Measurements from ENCODE around the gene PPP1R3C. TPM values are rescaled to one million over a fixed set of nuclear protein-coding genes. Genes with fewer than 3 reads are reported as not detected.

PPP1R3C gene
- total RNA-seq, 3 donors from 2014 or later = 0.08 to 0.15 (median 0.11) TPM

DNA sequence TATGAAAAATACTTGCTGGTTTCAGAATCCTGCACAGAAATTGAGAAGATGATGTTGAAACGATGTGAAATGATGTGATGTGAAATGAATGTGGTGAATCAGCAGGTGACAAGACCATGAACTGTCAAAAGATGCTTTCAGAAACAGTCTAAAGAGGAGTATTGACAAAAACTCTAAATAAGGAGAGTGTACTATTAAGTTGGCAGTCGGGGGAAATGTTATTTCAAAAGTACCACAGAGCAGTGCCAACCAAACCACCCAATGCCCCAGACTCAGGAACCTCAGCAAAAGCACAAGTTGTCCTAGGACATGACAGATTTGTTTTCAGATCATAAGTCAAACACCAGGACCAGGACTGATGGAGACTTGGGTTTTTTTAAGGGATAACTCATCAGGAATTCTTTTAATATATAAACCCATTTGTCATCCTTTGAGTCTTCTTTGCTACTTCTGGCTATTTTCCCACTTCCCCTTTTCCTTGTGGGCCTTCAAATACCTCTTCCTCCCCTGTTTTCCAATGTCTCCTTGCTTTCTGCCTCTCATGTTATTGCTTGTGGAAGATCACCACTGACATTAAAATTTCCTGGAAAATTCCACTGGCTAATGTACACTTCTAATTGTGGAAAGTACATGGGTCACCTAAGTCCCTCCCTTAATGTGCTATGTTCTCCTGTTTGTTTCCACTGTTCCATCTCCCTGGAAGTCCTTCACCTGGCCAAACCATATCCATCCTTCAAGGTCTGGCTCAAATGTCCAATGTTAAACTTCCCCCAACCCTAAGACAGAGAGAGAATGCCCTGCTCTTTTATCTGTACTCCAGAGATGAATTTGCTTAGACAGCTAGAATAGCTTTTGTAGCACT is 10.2 kb upstream of the PPP1R3C start:
- Mint-ChIP-seq H3K36me3 (ENCODE audit: insufficient read depth) (no peaks in the 10 kb centered on the region), H3K9me3 (no peaks in the 10 kb centered on the region), H3K4me3 (no peak overlapping the region), H3K4me1 (ENCODE audit: low read depth) (no peaks in the 10 kb centered on the region), H3K27me3 (ENCODE audit: low read depth) (peaks cover 35% of the 10 kb centered on the region)
- no peak for DNase-seq
- no peak for ATAC-seq

DNA sequence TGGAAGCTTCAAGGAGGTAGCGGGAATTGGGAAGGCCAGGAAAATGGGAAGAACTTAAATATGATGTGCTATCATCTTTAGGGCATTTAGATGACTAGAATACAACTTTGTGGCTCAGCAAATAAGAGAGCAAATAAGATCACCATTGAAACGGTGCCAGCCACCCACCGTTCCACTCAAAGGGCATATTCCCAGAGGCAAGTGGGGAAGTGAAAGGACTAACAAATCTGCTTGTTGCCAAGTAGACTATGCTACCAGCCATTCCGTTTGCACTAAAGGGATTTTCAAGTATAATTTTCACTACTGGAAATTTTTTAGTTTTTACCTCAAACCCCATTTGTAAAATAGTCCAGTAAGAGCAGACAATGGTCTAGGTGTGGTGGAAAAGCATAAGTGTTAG is 4.0 kb upstream of the PPP1R3C start:
- DNase-seq = no peak
- H3K9me3 Mint-ChIP-seq = no peaks in the 10 kb centered on the region
- peaks cover 42% of the 10 kb centered on the region for H3K27me3 Mint-ChIP-seq (ENCODE audit: low read depth)
- H3K4me3 Mint-ChIP-seq = no peak overlapping the region
- H3K4me1 Mint-ChIP-seq (ENCODE audit: low read depth) = peaks cover 4% of the 10 kb centered on the region
- H3K36me3 Mint-ChIP-seq (ENCODE audit: insufficient read depth) = no peaks in the 10 kb centered on the region
- no peak for ATAC-seq

DNA sequence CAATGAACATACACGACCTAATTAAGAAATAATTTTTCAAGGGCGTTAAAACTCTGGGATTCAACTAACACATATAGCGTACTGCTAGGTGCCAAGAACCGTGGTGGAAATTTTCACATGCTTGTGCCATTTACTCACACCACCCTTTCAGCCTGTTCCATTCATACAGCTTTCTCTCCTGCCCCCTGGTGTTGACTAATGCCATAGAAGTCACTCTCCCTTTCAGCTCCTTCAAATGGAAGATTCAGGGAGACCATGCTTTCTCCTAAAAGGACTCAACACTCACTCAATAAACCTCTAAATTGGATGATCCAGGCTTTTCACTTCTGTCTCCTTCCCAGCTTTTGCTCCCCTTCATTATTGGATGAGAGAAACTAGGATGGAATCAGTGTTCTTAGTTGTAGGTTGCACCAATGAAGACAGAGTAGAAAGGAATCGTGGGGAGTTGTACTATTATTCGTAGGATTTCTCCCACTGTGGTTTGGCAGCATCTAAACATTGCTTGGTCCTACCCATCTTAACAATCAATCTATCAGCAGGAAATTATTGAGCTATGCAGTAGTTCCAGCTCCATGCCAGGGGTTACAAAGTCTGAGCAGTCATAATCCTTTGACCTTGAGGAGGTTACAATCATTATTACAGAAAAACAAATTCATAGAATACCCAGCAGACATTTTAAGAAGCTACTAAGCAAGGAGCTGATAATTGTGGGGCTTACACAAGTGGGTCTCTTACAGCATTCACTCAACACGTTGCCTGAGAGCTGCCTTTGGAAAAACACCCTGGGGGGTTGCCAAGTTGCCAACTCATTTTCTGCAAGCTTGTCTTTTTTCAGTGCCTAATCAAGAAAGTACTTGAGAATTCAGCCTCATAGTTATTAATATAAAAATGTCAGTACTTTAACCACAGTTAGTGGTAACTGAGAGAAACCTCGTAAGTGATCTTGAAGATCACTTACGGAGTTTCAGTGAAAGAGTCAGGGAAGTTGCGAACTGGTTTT is 2.8 kb upstream of the PPP1R3C start:
- Mint-ChIP-seq H3K36me3 (ENCODE audit: insufficient read depth) (no peaks in the 10 kb centered on the region), H3K27me3 (ENCODE audit: low read depth) (peaks cover 49% of the 10 kb centered on the region), H3K4me1 (ENCODE audit: low read depth) (peaks cover 4% of the 10 kb centered on the region), H3K4me3 (no peak overlapping the region), H3K9me3 (no peaks in the 10 kb centered on the region)
- ATAC-seq = peak; percentile 38 to 49
- peak; percentile 20 for DNase-seq

DNA sequence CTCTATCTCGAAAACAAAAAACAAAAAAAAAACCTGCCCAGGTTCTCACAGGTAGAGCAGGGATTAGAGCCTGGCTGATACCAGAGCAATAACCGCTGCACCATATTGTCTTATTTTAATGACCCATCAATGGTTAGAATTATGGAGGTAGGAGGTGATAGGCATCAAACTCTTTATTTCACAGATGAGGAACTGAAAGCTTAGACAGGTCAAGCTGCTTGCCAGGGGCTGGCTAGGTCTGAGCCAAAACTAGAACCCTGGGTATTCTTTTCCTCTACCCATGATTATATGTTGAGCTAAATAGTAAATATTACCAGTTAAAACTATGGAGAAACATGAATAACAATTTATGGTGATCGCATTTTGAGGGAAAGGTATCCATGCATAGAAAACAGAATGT is 2.0 kb upstream of the PPP1R3C start:
- Mint-ChIP-seq H3K36me3 (ENCODE audit: insufficient read depth) (no peaks in the 10 kb centered on the region), H3K27me3 (ENCODE audit: low read depth) (peaks cover 56% of the 10 kb centered on the region), H3K9me3 (no peaks in the 10 kb centered on the region), H3K4me1 (ENCODE audit: low read depth) (peaks cover 4% of the 10 kb centered on the region), H3K4me3 (no peak overlapping the region)
- no peak for ATAC-seq
- DNase-seq = no peak

DNA sequence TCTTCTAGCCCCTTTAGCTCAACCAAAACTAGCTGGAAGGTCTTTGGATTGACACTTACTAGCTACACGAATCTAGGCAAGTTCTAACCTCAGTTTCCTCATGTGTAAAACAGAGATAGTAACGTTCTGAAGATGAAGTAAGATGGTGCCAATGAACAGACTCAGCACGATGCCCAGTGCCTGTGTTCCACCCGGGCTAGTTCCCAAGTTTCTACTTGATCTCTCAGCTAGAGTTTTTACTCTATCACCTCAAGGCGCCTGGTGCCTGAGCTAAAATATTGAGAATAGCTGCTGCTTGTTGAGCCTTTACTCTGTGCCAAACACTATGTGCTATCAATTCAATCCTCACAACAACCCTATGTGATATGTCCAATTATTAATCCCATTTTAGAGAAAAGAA is 1.4 kb upstream of the PPP1R3C start:
- ATAC-seq = no peak
- Mint-ChIP-seq H3K4me1 (ENCODE audit: low read depth) (peaks cover 4% of the 10 kb centered on the region), H3K9me3 (no peaks in the 10 kb centered on the region), H3K36me3 (ENCODE audit: insufficient read depth) (no peaks in the 10 kb centered on the region), H3K4me3 (no peak overlapping the region), H3K27me3 (ENCODE audit: low read depth) (peaks cover 62% of the 10 kb centered on the region)
- DNase-seq = no peak

DNA sequence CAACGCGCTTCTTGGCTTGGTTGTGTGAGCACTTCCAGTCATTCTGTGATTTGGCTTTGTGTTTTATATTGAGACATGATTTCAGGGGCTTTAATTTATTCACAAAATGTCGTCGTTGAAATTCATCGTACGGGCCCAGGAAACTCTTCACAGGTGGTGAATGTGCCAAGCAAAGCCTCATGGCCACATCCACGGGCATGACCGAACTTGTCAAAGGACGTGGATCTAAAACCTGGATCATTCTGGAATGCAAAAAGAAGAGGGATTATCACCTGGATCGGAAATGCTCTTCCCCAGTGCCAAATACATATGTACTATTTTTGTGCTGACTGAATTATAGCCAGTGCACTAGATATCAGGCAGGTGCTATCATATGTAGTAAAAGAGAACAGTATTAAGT is 2.2 kb downstream of the PPP1R3C start:
- H3K9me3 Mint-ChIP-seq = no peaks in the 10 kb centered on the region
- H3K27me3 Mint-ChIP-seq (ENCODE audit: low read depth) = peaks cover 56% of the 10 kb centered on the region
- no peak overlapping the region for H3K4me3 Mint-ChIP-seq
- H3K4me1 Mint-ChIP-seq (ENCODE audit: low read depth) = peaks cover 4% of the 10 kb centered on the region
- no peak for ATAC-seq
- H3K36me3 Mint-ChIP-seq (ENCODE audit: insufficient read depth) = no peaks in the 10 kb centered on the region
- DNase-seq = no peak

DNA sequence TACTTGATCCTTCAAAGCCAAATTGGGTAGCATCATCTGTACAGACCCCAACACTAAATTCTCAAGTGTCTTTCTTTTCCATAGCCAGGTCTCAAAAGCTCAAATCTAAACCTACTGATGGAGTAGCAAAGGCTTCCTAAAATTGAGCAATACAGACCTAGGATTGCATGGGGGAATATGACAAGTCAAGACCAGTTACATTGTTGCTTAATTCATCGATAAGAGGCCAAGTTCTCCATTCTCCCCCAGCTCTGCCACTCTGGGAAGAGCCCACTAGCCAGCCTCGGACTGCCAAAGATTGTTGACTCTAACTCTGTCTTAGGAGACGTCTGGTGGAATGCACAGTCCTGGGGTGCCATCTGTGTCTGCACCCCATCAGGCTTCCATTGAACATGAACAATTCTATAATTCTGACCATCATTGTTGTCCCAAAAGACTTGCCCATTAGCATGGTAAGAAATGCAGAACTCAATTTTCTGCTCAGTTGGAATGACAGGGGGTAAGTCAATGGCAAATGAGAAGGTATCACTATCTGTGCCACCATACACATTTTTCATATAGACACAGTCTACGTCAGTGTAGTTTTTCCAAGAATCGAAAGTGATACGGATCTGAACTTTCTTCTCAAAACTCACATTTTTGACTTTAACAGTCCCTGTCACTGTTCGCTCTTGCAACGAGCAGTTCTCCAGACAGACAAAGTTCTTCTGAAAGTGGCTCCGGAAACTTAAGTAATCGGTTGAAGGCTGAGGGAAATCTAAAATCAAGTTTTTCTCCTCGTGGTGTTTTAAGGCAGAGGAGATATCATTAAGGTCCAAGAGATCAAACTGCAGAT is 2.9 kb downstream of the PPP1R3C start:
- H3K36me3 Mint-ChIP-seq (ENCODE audit: insufficient read depth) = no peaks in the 10 kb centered on the region
- ATAC-seq (no peak), DNase-seq (no peak)
- no peaks in the 10 kb centered on the region for H3K9me3 Mint-ChIP-seq
- H3K4me1 Mint-ChIP-seq (ENCODE audit: low read depth) = peaks cover 4% of the 10 kb centered on the region
- no peak overlapping the region for H3K4me3 Mint-ChIP-seq
- peaks cover 50% of the 10 kb centered on the region for H3K27me3 Mint-ChIP-seq (ENCODE audit: low read depth)

DNA sequence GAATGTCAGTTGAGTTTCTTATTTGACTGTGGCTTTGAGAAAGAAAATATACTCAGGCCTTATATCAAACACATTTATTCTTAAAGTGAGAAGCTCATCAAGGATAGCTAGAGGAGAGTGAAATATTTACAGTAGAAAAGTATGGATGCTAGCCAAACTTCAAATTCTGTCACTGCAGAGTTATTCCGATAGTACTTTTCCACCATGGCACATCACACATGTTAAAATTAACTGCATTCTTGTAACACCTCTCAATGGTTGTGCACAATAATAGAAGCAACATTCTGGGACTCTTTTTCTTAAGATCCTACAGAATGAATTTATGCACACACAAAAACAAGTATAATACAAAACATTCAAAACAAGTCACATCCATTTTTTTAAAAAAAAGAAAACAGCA is 4.5 kb downstream of the PPP1R3C start:
- Mint-ChIP-seq H3K4me1 (ENCODE audit: low read depth) (peaks cover 2% of the 10 kb centered on the region), H3K36me3 (ENCODE audit: insufficient read depth) (no peaks in the 10 kb centered on the region), H3K27me3 (ENCODE audit: low read depth) (peaks cover 36% of the 10 kb centered on the region), H3K9me3 (no peaks in the 10 kb centered on the region), H3K4me3 (no peak overlapping the region)
- DNase-seq (no peak), ATAC-seq (no peak)

DNA sequence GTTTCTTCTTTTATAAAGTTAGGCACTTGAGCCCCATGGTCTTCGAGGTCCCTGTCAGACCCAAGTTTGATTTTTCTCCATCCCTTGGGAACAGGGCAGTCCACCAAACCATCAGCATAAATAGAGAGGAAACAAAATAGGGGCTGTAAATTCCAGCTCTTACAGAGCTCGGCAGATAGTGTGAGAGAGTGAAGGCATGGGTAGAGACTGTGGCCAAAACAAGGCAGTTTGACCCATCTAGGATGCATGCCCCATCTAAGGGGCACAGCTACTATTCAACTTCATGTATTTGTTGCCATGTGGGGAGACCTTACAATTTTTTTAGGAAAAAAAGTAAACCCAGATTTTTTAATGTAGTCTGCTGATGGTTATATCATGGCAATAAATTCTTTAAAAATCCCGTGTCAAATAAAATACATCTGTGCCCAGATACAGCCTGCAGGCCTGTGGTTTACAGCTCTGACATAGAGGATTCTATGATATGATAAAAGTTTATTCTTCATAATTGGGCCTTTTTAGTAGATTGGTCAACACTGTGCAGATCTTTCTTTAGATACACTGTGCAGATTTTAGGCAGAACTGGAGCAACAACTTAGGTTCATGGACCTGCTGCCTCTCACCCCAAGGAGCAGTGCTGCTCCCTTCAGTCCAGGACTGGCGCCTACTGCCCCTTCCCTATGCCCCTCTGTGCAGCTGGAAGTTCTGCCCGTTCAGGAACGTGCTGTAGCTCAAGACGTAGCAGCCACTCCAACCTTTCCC is 5.3 kb downstream of the PPP1R3C start:
- Mint-ChIP-seq H3K36me3 (ENCODE audit: insufficient read depth) (no peaks in the 10 kb centered on the region), H3K27me3 (ENCODE audit: low read depth) (peaks cover 33% of the 10 kb centered on the region), H3K9me3 (peaks cover 5% of the 10 kb centered on the region), H3K4me1 (ENCODE audit: low read depth) (no peaks in the 10 kb centered on the region), H3K4me3 (no peak overlapping the region)
- DNase-seq (no peak), ATAC-seq (no peak)

DNA sequence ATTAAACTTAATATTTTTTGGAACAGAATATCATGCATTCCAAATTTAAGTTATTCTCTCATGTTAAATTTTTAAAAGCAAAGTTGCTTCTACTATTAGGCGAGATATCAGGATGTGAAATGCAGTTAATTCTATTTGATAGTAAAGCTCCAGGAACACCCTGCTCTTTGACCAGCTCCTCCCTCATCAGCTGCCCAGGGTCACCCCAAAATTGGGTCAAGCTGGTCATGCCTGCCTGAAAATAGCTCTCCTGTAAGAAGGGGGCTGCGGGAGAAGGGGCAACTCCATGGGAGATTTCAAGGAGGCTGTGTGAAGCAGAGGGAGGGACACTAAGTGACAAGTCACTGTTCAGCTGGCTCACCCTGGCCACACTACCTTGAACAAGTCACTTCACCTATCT is 5.9 kb downstream of the PPP1R3C start:
- Mint-ChIP-seq H3K9me3 (peaks cover 7% of the 10 kb centered on the region), H3K4me1 (ENCODE audit: low read depth) (no peaks in the 10 kb centered on the region), H3K4me3 (no peak overlapping the region), H3K27me3 (ENCODE audit: low read depth) (peaks cover 29% of the 10 kb centered on the region), H3K36me3 (ENCODE audit: insufficient read depth) (no peaks in the 10 kb centered on the region)
- ATAC-seq = no peak
- no peak for DNase-seq

DNA sequence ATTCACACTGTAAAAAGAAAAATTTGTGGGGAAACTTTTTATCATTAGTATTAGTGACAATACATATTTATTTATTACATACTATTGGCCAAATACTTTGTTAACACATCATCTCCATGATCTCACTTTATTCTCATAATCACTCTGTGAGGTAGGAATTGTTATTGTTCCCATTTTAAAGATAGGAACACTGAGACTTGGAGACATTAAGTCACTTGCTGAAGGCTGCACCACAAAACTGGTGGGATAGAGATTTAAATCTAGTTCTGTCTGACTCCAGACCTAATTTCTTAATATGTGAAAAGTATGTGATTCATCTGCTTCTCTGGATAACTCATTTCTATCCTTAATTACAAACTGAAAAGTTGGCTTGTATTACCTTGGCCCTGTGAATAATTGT is 8.2 kb downstream of the PPP1R3C start:
- Mint-ChIP-seq H3K36me3 (ENCODE audit: insufficient read depth) (no peaks in the 10 kb centered on the region), H3K27me3 (ENCODE audit: low read depth) (peaks cover 19% of the 10 kb centered on the region), H3K9me3 (peaks cover 7% of the 10 kb centered on the region), H3K4me3 (no peak overlapping the region), H3K4me1 (ENCODE audit: low read depth) (no peaks in the 10 kb centered on the region)
- DNase-seq (no peak), ATAC-seq (no peak)

DNA sequence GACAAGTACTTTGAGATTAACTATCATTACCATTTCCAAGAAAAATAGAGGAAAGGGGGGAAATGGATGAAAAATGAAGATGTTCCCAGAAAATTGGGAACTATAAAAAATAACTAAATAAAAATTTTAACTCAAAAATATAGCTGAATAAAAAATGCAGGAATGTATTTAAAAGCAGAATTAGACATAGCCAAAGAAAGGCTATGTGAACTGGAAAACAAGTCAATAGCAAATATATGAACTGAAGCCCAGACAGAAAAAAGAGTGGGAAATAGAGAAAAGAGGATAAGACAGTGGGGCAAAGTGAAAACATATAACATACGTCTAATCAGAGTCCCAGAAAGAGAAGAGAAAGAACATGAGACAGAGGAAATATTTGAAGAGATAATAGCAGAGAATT is 10.3 kb downstream of the PPP1R3C start:
- no peak overlapping the region for H3K4me3 Mint-ChIP-seq
- ATAC-seq (no peak), DNase-seq (no peak)
- no peaks in the 10 kb centered on the region for H3K36me3 Mint-ChIP-seq (ENCODE audit: insufficient read depth)
- no peaks in the 10 kb centered on the region for H3K4me1 Mint-ChIP-seq (ENCODE audit: low read depth)
- peaks cover 11% of the 10 kb centered on the region for H3K27me3 Mint-ChIP-seq (ENCODE audit: low read depth)
- peaks cover 7% of the 10 kb centered on the region for H3K9me3 Mint-ChIP-seq

DNA sequence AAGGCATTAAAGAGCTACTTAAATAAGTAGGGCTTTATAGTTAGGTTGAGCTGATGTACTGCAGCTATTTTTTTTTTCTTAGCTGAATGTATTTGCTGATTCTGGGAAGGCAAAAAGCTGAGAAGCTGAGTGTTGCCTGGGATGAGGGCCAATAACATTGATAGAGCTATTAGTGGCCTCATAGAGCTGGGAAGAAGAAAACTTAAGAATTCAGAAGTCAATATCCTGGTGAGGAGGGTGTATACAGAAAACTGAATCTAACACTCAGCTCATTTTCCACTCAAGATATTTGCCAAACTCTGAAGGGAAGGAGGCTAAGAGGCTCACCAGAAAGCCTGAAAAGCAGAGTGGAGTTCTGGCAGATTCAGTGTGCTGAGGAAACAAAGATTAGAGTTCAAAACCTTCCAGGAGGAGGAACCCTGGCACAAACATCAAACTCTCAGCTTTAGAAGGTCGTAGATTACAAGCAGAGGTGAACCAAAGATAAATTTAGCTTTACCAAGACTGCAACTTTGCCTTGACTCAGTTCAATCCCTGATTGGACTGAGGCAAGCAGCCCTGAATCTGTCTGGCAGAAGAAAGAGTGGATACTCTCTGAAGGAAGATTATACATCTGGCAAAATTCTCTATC is 11.3 kb downstream of the PPP1R3C start:
- H3K4me3 Mint-ChIP-seq = no peak overlapping the region
- no peak for ATAC-seq
- no peaks in the 10 kb centered on the region for H3K36me3 Mint-ChIP-seq (ENCODE audit: insufficient read depth)

More for the DNA sequence above, 11.3 kb downstream of the PPP1R3C start:
- H3K4me1 Mint-ChIP-seq (ENCODE audit: low read depth) = no peaks in the 10 kb centered on the region
- no peak for DNase-seq
- H3K9me3 Mint-ChIP-seq = peaks cover 7% of the 10 kb centered on the region
- H3K27me3 Mint-ChIP-seq (ENCODE audit: low read depth) = peaks cover 11% of the 10 kb centered on the region

Data from activated T-cell treated with anti-CD3 and anti-CD28 coated beads, Interleukin-2, amount 50 U/mL, for 4 hours (primary cell).